ENCODE results near the gene DAPK2. TPM values are rescaled to one million over a fixed set of nuclear protein-coding genes. Genes with fewer than 3 reads are reported as not detected.
A peak's percentile ranks its signal among the peaks of the same experiment; 100 is the strongest.

DAPK2 gene
- total and polyA plus RNA-seq, 12 donors = 20.8 to 62.6 (median 38.5) TPM

DNA sequence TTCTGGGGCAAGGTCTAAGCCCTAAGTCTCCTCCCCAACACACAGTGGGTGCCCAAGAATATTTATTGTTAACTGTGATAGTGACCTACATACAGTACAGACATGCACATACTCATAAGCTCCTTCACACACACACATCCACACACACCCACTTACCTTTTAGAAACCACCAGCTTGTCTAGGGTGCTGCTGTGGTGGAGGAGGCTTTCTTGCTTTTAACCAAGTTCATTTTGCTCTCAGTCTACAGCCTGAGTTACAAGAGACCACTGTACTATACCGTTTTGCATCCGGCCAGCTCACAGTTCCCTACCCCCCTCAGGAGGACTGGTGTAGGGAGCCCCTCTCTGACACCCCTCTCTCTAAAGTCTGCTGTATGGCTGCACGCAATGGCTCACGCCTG is 16.7 kb downstream of the DAPK2 start:
- WGBS, 2 donors = 94 to 96% methylated on average over 4 of the region's 4 CpGs
- Histone ChIP-seq H3K36me3 (peaks cover 0 to 14% (median 0%) of the 10 kb centered on the region in 9 donors), H3K9me3 (no peaks in the 10 kb centered on the region), H3K27me3 (no peaks in the 10 kb centered on the region), H3K27ac (no peak overlapping the region), H3K4me3 (no peak overlapping the region), H3K4me1 (peaks cover 0 to 42% (median 25%) of the 10 kb centered on the region in 9 donors)
- TF ChIP-seq, protein P1, sequence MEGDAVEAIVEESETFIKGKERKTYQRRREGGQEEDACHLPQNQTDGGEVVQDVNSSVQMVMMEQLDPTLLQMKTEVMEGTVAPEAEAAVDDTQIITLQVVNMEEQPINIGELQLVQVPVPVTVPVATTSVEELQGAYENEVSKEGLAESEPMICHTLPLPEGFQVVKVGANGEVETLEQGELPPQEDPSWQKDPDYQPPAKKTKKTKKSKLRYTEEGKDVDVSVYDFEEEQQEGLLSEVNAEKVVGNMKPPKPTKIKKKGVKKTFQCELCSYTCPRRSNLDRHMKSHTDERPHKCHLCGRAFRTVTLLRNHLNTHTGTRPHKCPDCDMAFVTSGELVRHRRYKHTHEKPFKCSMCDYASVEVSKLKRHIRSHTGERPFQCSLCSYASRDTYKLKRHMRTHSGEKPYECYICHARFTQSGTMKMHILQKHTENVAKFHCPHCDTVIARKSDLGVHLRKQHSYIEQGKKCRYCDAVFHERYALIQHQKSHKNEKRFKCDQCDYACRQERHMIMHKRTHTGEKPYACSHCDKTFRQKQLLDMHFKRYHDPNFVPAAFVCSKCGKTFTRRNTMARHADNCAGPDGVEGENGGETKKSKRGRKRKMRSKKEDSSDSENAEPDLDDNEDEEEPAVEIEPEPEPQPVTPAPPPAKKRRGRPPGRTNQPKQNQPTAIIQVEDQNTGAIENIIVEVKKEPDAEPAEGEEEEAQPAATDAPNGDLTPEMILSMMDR (IDR thresholded peaks at IDR 0.05) = no peak
- no peak for ATAC-seq
- no peak for DNase-seq
- intact Hi-C loops (cut with DNase I) = no loop called here

DNA sequence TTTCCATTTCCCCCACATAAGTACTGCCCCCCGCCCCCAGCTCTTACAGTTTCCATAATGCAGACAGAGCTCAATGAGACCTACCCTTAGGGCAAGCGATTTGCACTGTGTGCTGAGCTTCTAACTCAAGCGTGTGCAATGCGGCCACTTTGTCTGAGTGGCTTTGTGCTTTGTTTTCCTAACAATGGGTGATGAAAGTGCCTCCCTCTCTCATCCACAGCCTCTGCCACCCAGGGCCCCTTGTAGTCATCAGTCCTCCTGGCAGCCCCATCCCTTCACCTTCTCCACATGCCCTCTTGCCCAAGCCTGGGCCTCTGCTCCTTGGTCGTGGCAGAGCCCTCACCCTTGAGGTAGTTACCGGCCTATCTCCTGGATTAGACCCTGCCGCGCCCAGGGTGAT is 17.2 kb downstream of the DAPK2 start:
- peaks cover 0 to 9% (median 0%) of the 10 kb centered on the region in 9 donors for H3K36me3 ChIP-seq
- no peaks in the 10 kb centered on the region for H3K27me3 ChIP-seq
- H3K4me1 ChIP-seq = peaks cover 0 to 48% (median 30%) of the 10 kb centered on the region in 9 donors
- no peak overlapping the region for H3K4me3 ChIP-seq
- ATAC-seq (no peak), DNase-seq (no peak)
- intact Hi-C loops (cut with DNase I) = no loop called here
- no peaks in the 10 kb centered on the region for H3K9me3 ChIP-seq
- H3K27ac ChIP-seq = no peak overlapping the region
- TF ChIP-seq, protein P1 (IDR thresholded peaks at IDR 0.05) = no peak
- 70 to 88% methylated on average over 8 of the region's 8 CpGs for WGBS, 2 donors

DNA sequence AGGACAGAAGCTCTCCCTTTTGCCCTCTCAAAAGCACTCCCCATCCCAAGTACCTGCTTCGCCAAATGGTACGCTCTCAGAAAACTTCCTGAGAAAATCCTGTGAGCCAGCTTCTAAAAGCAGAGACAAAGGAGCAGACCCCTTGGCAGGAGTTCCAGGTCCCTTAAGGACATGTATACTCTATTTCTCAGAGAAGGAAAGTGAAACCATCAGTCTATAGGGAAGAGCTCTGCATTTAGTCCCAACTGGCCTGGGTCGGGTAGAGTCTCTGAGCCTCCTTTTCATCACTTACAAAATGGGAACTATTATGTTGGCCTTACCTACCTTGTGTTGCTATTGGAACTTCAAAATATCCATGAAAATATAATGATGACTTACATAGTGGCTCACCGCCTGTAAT is 19.7 kb downstream of the DAPK2 start:
- no peaks in the 10 kb centered on the region for H3K27me3 ChIP-seq
- TF ChIP-seq, protein P1 (IDR thresholded peaks at IDR 0.05) = no peak
- peaks cover 0 to 6% (median 0%) of the 10 kb centered on the region in 9 donors for H3K36me3 ChIP-seq
- intact Hi-C loops (cut with DNase I) = no loop called here
- 74 to 80% methylated on average over 4 of the region's 4 CpGs for WGBS, 2 donors
- H3K27ac ChIP-seq = peak overlapping the region in 4 of 10 donors; percentile 0 to 31 (median 15)
- no peak overlapping the region for H3K4me3 ChIP-seq
- H3K9me3 ChIP-seq = no peaks in the 10 kb centered on the region
- DNase-seq (no peak), ATAC-seq (peak in 3 of 8 donors; percentile 16 to 24 (median 21))
- H3K4me1 ChIP-seq = peaks cover 0 to 63% (median 39%) of the 10 kb centered on the region in 9 donors

DNA sequence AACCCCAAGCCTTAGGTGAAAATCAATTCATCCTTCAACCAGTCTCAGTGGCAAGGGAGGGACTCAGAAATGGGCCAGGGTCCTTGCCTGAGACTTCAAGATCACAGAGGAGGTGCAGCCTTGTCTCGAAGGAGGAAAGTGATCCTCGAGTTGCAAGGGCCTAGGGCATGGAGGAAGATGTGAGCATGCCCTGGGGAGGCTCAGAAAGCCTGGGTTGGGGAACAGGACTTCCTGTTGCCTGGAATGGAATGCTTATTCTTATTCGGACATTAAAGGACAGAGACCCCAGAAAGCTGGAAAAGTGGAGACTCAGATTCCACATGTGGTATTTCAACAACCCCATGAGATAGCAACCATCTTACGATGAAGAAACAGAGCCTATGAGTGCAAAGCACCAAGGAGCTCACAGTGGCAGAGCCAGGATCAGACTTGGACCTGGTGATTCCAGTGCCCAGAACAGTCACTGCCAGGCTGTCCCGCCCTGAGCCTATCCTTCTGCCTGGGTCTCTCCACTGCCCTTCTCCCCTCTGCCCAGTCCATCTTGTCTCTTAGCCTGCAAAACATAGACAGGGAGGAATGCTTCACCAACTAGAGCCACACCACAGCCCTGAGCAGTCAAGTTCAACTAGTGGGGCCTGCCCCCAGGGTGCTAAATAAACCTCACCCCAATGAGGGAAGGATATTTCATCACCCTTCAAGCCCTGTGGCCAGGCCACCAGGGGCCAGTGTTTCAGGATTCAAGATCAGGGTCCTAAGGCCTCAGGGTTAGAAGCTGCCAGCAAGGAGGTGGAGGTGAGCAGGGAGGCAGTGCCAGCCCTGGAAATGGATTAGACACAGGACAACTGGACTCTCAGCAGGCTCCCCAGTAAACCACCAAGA is 21.9 kb downstream of the DAPK2 start:
- peaks cover 0 to 85% (median 42%) of the 10 kb centered on the region in 9 donors for H3K4me1 ChIP-seq
- no peaks in the 10 kb centered on the region for H3K9me3 ChIP-seq
- peaks cover 0 to 4% (median 0%) of the 10 kb centered on the region in 9 donors for H3K36me3 ChIP-seq
- H3K4me3 ChIP-seq = no peak overlapping the region
- peak in 3 of 8 donors; percentile 6 to 12 (median 8) for ATAC-seq
- no peaks in the 10 kb centered on the region for H3K27me3 ChIP-seq
- intact Hi-C loops (cut with DNase I) = loop anchor here in 2 of 10 donors (5.0 kb wide), 2 partner anchors 42 to 52 kb away; no protein-coding TSS in a partner anchor
- 73 to 76% methylated on average over 5 of the region's 5 CpGs for WGBS, 2 donors
- peak overlapping the region in 4 of 10 donors; percentile 20 to 44 (median 30) for H3K27ac ChIP-seq
- DNase-seq = no peak
- TF ChIP-seq, protein P1 (IDR thresholded peaks at IDR 0.05) = peak in 1 of 9 donors; percentile 17
